K562 (cell line): ENCODE results near the gene TAF4. TPM values are rescaled to one million over a fixed set of nuclear protein-coding genes. Genes with fewer than 3 reads are reported as not detected.
A peak's percentile ranks its signal among the peaks of the same experiment; 100 is the strongest.

Source experiments
- DDX20 ChIP-seq: fragments of 450-650 bp; IDR thresholded peaks from 2 replicates; pipeline ENCODE4 v1.6.1; 2016; ENCODE audit warnings: missing genetic modification characterization, low read depth, mild to moderate bottlenecking, missing compliant biosample characterization, moderate library complexity
- FUS ChIP-seq: fragments of 200-400 bp; formaldehyde crosslinking; optimal IDR thresholded peaks from 2 replicates; pipeline ENCODE3; 2017; ENCODE audit warnings: low read depth, low read length
- GATAD2B ChIP-seq: fragments of 450-650 bp; IDR thresholded peaks from 2 replicates; pipeline ENCODE4 v1.6.1; 2017; ENCODE audit warnings: mild to moderate bottlenecking, borderline replicate concordance
- GTF2E2 ChIP-seq: fragments of 200-800 bp; sonication (Bioruptor generic); IDR thresholded peaks from 2 replicates; pipeline ENCODE4 v1.6.1; 2016; ENCODE audit warnings: missing genetic modification characterization, missing compliant biosample characterization
- HNRNPL ChIP-seq: fragments of 200-400 bp; formaldehyde crosslinking; IDR thresholded peaks from 2 replicates; pipeline ENCODE4 v1.6.1; 2017; ENCODE audit warnings: low read depth, mild to moderate bottlenecking, low read length
- KDM2B ChIP-seq: fragments of 250-450 bp; sonication (Bioruptor Pico); IDR thresholded peaks from 2 replicates; pipeline ENCODE4 v1.8.0; 2021; ENCODE audit warnings: mild to moderate bottlenecking, moderate library complexity
- MECOM ChIP-seq: fragments of 250-450 bp; sonication (Bioruptor Pico); IDR thresholded peaks from 2 replicates; pipeline ENCODE4 v1.8.0; 2022; ENCODE audit warnings: inconsistent platforms
- MEIS2 ChIP-seq: fragments of 450-650 bp; IDR thresholded peaks from 2 replicates; pipeline ENCODE4 v1.6.1; 2014; ENCODE audit warnings: mild to moderate bottlenecking; ENCODE audit not compliant: partially characterized antibody
- NFYB ChIP-seq: IDR thresholded peaks from 2 replicates; pipeline ENCODE4 v1.6.1; 2011; ENCODE audit warnings: mild to moderate bottlenecking, moderate library complexity; ENCODE audit not compliant: insufficient read length; ENCODE audit errors: extremely low read depth
- NR3C1 ChIP-seq: sonication (generic); formaldehyde crosslinking; IDR thresholded peaks from 2 replicates; pipeline ENCODE4 v1.8.1; 2022; ENCODE audit warnings: missing genetic modification reagents
- polyA plus RNA-seq, 8 experiments: library from polyadenylated mRNA; depleted of rRNA in 4 of 8; stranded (reverse) in 5 of 8; unstranded in 3 of 8; fragments of >200 nt; fragmentation: Nextera tagmentation in 2 of 8; fragmentation: Illumina TruSeq in 1 of 8; extraction: Ambion mirVana in 2 of 8; extraction: Trizol in 1 of 8; gene quantifications; 2 replicates each; pipeline versions ENCODE4 v1.2.1 to v1.2.3, GENCODE V29; 2011 to 2014; ENCODE audit warnings: inconsistent platforms in 1 of 8, missing spikeins in 1 of 8
- total RNA-seq, 7 experiments: library from RNA; depleted of rRNA in 6 of 7; stranded (reverse); fragments of >200 nt in 6 of 7; fragmentation: Illumina TruSeq in 2 of 7; extraction: Trizol in 2 of 7; gene quantifications; 2 replicates each; pipeline versions ENCODE4 v1.2.1 to v1.2.3, GENCODE V29; 2011 to 2021; ENCODE audit warnings: low replicate concordance in 1 of 7
- TF ChIP-seq, protein P1 (sequence below), 2 experiments: fragments of 250-450 bp in 1 of 2; fragments of 450-650 bp in 1 of 2; sonication (Bioruptor Pico) in 1 of 2; IDR thresholded peaks; 2 replicates each; pipeline versions ENCODE4 v1.6.1 to v1.8.0; 2016 to 2021; ENCODE audit warnings: mild to moderate bottlenecking in 2 of 2, moderate library complexity in 2 of 2, missing compliant biosample characterization in 1 of 2, missing genetic modification characterization in 1 of 2
- TF ChIP-seq, protein P2 (sequence below): sonication (generic); formaldehyde crosslinking; IDR thresholded peaks from 2 replicates; pipeline ENCODE4 v1.8.0; 2022; ENCODE audit warnings: missing genetic modification reagents, mild to moderate bottlenecking, moderate library complexity, borderline replicate concordance
- TF ChIP-seq, protein P3 (sequence below), 2 experiments: fragments of 450-650 bp; IDR thresholded peaks; 2 replicates each; pipeline ENCODE4 v1.6.1; 2016; ENCODE audit warnings: mild to moderate bottlenecking in 2 of 2, borderline replicate concordance in 1 of 2, low read depth in 1 of 2, moderate library complexity in 1 of 2
- TF ChIP-seq, protein P4 (sequence below), 3 experiments: IDR thresholded peaks in 2 of 3; conservative IDR thresholded peaks in 1 of 3; 2 replicates each; pipeline ENCODE4 v1.5.1; 2011 to 2012; ENCODE audit warnings: low read length in 3 of 3, mild to moderate bottlenecking in 3 of 3, control low read depth in 2 of 3, improper control_type of control experiment in 1 of 3, inconsistent platforms in 1 of 3, low read depth in 1 of 3, mixed read lengths in 1 of 3, moderate library complexity in 1 of 3; ENCODE audit not compliant: insufficient read depth in 2 of 3

The TAF4 gene
- total and polyA plus RNA-seq, 9 of the 15 experiments (the other 6 are each of a cell fraction or from before 2014, with no cell fraction given) = 0.44 to 28.3 (median 5.6) TPM

DNA sequence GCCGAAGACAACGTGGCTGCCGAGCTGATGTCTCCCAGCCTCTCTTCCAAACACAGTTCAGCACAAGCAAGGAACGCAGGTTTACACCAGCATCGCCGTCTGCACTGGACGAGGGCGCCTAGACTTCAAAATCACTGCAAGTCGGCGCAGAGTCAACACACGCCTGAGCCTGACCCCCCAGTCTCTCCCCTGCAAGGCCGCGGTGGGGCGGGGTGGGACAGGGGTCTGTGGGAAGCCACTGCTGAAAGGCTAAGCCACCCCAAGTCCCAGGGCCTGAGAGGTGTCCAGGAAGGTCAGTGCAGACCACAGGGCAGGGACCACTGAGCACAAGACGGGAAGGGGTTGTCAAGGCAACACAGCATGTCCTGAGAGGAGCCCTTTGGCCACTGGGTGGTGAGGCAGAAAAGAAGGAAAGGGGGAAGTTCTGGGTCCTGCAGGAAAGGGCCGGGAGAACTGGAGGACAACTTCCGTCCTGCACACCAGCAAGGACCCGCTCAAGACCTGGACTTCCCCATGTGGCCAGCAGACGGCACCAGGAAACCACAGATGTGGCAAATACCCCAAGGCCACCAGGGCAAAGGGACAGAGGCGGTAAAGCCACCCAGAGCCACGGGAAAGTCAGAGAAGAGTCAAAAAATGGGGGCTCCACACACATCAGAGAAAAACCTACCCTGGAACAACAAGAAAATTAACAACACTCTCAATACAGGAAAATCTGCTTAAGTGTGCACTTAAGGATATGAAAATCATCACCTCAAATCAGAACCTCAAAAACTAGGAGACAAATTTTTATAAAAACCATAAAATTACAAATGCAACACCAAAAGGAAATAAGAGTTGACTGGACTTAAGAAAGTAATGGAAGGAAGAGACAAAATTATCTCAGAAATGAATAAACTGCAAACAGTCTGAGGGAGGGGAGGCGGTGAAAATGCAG is 84.8 kb downstream of the TAF4 start (continued):
- TF ChIP-seq, protein P1, sequence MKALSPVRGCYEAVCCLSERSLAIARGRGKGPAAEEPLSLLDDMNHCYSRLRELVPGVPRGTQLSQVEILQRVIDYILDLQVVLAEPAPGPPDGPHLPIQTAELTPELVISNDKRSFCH (CRISPR knock-in tag; IDR thresholded peaks at IDR 0.05) = no peak
- TF ChIP-seq, protein P1 (tag; IDR thresholded peaks at IDR 0.05) = no peak
- no peak for TF ChIP-seq MEIS2
- TF ChIP-seq, protein P2, sequence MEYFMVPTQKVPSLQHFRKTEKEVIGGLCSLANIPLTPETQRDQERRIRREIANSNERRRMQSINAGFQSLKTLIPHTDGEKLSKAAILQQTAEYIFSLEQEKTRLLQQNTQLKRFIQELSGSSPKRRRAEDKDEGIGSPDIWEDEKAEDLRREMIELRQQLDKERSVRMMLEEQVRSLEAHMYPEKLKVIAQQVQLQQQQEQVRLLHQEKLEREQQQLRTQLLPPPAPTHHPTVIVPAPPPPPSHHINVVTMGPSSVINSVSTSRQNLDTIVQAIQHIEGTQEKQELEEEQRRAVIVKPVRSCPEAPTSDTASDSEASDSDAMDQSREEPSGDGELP (CRISPR knock-in tag) = peak; percentile 44; the same call in 1 of the 2 replicates
- TF ChIP-seq KDM2B = no peak
- no peak for TF ChIP-seq GTF2E2
- TF ChIP-seq FUS = no peak
- TF ChIP-seq, protein P3, sequence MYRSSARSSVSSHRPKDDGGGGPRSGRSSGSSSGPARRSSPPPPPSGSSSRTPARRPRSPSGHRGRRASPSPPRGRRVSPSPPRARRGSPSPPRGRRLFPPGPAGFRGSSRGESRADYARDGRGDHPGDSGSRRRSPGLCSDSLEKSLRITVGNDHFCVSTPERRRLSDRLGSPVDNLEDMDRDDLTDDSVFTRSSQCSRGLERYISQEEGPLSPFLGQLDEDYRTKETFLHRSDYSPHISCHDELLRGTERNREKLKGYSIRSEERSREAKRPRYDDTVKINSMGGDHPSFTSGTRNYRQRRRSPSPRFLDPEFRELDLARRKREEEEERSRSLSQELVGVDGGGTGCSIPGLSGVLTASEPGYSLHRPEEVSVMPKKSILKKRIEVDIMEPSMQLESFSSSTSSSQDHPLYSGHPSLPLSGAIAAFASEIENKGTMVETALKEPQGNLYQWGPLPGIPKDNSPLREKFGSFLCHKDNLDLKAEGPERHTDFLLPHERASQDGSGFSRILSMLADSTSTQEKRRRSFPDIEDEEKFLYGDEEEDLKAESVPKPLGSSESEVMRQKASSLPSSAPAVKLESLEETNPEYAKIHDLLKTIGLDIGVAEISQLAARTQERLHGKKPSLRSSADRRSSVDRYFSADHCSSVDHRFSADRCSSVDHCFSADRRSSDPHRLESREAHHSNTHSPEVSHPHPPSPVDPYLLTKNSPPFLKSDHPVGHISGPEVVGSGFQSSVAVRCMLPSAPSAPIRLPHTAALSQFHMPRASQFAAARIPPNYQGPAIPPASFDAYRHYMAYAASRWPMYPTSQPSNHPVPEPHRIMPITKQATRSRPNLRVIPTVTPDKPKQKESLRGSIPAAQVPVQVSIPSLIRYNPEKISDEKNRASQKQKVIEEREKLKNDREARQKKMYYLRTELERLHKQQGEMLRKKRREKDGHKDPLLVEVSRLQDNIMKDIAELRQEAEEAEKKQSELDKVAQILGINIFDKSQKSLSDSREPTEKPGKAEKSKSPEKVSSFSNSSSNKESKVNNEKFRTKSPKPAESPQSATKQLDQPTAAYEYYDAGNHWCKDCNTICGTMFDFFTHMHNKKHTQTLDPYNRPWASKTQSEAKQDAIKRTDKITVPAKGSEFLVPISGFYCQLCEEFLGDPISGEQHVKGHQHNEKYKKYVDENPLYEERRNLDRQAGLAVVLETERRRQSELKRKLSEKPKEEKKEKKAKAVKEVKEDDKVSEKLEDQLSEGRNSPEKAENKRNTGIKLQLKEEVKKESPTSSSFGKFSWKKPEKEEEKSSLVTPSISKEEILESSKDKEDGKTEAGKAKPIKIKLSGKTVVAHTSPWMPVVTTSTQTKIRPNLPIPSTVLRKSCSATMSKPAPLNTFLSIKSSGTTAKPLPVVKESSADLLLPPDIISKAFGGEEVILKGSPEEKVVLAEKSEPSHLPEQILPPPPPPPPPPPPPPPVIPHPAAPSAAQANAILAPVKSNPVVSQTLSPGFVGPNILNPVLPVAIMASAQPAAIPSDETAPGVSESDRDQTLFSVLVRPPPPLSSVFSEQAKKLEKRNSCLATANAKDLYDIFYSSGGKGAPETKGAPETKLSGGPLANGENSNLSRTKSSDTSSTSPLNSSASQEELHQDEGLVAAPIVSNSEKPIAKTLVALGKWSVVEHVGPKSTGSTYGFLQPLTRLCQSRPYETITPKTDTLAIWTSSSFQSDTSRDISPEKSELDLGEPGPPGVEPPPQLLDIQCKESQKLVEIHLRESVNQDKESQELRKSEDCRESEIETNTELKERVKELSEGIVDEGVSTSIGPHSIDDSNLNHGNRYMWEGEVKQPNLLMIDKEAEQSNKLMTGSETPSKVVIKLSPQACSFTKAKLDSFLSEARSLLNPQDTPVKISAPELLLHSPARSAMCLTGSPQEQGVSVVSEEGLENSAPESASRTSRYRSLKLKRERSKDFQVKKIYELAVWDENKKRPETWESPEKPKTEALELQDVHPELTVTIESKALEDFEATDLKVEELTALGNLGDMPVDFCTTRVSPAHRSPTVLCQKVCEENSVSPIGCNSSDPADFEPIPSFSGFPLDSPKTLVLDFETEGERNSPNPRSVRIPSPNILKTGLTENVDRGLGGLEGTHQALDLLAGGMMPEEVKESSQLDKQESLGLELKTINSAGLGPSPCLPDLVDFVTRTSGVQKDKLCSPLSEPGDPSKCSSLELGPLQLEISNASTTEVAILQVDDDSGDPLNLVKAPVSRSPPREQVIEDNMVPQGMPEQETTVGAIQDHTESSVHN (IDR thresholded peaks at IDR 0.05; ENCODE audit: borderline replicate concordance in 1 of 2, low read depth in 1 of 2) = no peak
- TF ChIP-seq GATAD2B = no peak
- TF ChIP-seq MECOM (CRISPR knock-in tag) = no peak
- TF ChIP-seq, protein P4, sequence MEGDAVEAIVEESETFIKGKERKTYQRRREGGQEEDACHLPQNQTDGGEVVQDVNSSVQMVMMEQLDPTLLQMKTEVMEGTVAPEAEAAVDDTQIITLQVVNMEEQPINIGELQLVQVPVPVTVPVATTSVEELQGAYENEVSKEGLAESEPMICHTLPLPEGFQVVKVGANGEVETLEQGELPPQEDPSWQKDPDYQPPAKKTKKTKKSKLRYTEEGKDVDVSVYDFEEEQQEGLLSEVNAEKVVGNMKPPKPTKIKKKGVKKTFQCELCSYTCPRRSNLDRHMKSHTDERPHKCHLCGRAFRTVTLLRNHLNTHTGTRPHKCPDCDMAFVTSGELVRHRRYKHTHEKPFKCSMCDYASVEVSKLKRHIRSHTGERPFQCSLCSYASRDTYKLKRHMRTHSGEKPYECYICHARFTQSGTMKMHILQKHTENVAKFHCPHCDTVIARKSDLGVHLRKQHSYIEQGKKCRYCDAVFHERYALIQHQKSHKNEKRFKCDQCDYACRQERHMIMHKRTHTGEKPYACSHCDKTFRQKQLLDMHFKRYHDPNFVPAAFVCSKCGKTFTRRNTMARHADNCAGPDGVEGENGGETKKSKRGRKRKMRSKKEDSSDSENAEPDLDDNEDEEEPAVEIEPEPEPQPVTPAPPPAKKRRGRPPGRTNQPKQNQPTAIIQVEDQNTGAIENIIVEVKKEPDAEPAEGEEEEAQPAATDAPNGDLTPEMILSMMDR (IDR thresholded peaks at IDR 0.05 in 2 of 3, conservative IDR thresholded peaks at IDR 0.05 in 1 of 3; ENCODE audit: insufficient read depth in 2 of 3, low read depth in 1 of 3, low read length in 3 of 3) = peak; percentile 91 to 97 (median 94)
- TF ChIP-seq NR3C1 (CRISPR knock-in tag) = no peak
- TF ChIP-seq NFYB = no peak
- no peak for TF ChIP-seq DDX20 (tag)
- TF ChIP-seq HNRNPL = no peak
